ENCODE measurements around the gene GLIPR2. TPM values are rescaled to one million over a fixed set of nuclear protein-coding genes. Genes with fewer than 3 reads are reported as not detected.
A peak's percentile ranks its signal among the peaks of the same experiment; 100 is the strongest.

Gene GLIPR2
- total RNA-seq, 4 donors from 2014 or later, result 3.2 to 8.8 (median 5.6) TPM

DNA sequence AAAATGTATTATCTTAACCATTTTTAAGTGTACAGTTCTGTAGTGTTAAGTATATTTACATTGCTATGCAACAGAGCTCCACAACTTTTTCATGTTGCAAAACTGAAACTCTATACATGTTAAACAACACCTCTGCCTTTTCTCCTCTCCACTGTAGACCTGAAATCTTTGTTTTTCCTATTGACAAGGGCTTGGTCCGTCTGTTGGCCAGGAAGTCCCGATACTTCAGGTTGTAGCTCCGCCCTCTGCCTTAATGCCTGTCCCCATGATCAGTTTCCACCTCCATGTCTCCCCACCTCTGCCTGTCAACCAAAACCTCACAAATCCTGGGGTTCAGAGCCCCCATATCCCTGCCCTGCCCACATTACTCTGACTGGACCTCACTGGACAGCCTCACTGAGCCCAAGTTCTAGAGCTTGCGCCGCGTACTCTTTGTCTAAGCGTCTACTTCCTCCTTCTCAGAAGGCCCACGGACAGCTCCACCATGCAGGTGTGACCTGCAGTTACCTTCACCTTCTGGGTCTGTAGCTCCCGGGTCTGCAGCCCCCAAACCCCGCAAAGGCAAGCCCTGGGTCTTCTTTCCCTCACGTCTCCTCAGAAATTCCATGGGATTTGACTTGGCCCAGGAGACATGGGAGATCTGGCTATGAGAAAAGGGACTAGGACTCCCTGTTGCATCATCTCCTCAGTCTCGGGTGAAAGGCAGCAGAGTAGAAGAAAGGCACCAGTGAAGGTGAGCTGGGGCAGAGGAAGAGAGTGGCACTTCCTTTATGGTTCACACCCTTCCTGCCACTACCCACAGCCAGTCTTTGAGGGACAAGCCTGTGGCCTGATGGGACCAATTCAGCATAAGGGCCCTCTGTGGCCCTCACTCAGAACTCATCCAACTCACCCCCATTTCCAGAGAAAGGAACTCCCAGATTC is 8.0 kb downstream of the GLIPR2 start:
- Histone ChIP-seq H3K27ac (no peak overlapping the region), H3K4me3 (no peak overlapping the region), H3K27me3 (no peaks in the 10 kb centered on the region), H3K9me3 (no peaks in the 10 kb centered on the region), H3K4me1 (peaks cover 53% of the 10 kb centered on the region), H3K36me3 (no peaks in the 10 kb centered on the region)
- 86% methylated on average over 12 of the region's 12 CpGs for WGBS
- no peak for TF ChIP-seq POLR2AphosphoS5 (IDR thresholded peaks at IDR 0.05)
- no peak for TF ChIP-seq POLR2A (IDR thresholded peaks at IDR 0.05)
- TF ChIP-seq EP300 (IDR thresholded peaks at IDR 0.05), result no peak
- TF ChIP-seq, protein P1, sequence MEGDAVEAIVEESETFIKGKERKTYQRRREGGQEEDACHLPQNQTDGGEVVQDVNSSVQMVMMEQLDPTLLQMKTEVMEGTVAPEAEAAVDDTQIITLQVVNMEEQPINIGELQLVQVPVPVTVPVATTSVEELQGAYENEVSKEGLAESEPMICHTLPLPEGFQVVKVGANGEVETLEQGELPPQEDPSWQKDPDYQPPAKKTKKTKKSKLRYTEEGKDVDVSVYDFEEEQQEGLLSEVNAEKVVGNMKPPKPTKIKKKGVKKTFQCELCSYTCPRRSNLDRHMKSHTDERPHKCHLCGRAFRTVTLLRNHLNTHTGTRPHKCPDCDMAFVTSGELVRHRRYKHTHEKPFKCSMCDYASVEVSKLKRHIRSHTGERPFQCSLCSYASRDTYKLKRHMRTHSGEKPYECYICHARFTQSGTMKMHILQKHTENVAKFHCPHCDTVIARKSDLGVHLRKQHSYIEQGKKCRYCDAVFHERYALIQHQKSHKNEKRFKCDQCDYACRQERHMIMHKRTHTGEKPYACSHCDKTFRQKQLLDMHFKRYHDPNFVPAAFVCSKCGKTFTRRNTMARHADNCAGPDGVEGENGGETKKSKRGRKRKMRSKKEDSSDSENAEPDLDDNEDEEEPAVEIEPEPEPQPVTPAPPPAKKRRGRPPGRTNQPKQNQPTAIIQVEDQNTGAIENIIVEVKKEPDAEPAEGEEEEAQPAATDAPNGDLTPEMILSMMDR (IDR thresholded peaks at IDR 0.05), result no peak
- no peak for DNase-seq (ENCODE audit: low spot score in 2 of 2)

DNA sequence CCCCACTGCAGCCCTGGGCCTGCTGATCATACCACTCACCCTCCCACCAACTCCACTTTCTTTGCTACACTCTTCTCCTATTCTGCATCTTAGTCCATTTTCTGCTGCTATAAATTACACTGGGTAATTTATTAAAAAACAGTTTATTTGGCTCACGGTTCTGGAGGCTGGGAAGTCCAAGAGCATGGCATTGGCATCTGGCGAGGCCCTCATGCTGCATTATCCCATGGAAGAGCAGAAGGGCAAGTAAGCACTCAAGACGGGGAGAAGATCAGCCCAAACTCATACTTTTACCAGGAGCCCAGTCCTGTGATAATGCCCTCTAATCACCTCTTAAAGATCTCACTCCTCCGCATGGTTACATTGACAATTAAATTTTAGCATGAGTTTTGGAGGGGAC is 9.4 kb downstream of the GLIPR2 start:
- TF ChIP-seq, protein P1 (IDR thresholded peaks at IDR 0.05), result no peak
- no peak for TF ChIP-seq EP300 (IDR thresholded peaks at IDR 0.05)
- no peak for TF ChIP-seq POLR2AphosphoS5 (IDR thresholded peaks at IDR 0.05)
- TF ChIP-seq POLR2A (IDR thresholded peaks at IDR 0.05), result no peak
- DNase-seq (ENCODE audit: low spot score in 2 of 2), result no peak
- Histone ChIP-seq H3K27me3 (no peaks in the 10 kb centered on the region), H3K9me3 (no peaks in the 10 kb centered on the region), H3K4me3 (no peak overlapping the region), H3K27ac (no peak overlapping the region), H3K36me3 (no peaks in the 10 kb centered on the region), H3K4me1 (peaks cover 50% of the 10 kb centered on the region)
- 100% methylated on average over 4 of the region's 4 CpGs for WGBS

DNA sequence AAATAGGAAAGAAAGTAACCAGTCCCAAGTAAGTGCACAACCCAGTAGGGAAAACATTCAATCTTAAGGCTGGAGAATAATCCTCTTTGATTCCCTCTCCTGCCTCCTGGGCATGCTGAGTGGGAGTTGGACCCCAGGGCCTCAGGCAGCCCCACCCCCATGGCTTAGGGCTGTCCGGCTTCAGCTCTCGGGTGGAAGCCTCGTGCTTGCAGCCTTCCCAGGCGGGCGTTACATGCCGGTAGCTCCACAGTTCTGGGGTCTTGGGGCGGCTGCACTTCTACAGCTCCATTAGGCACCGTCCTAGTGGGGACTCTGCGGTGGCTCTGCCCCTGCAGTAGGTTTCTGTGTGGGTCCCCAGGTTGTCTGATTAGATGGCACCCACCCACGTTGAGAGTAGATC is 10.1 kb downstream of the GLIPR2 start:
- DNase-seq (ENCODE audit: low spot score in 2 of 2), result no peak
- no peak overlapping the region for H3K4me3 ChIP-seq
- H3K27me3 ChIP-seq, result no peaks in the 10 kb centered on the region
- H3K27ac ChIP-seq, result no peak overlapping the region
- H3K36me3 ChIP-seq, result no peaks in the 10 kb centered on the region
- TF ChIP-seq, protein P1 (IDR thresholded peaks at IDR 0.05), result no peak
- TF ChIP-seq POLR2A (IDR thresholded peaks at IDR 0.05) (no peak), POLR2AphosphoS5 (IDR thresholded peaks at IDR 0.05) (no peak), EP300 (IDR thresholded peaks at IDR 0.05) (no peak)
- WGBS, result 84% methylated on average over 7 of the region's 10 CpGs
- H3K9me3 ChIP-seq, result no peaks in the 10 kb centered on the region
- H3K4me1 ChIP-seq, result peaks cover 50% of the 10 kb centered on the region

DNA sequence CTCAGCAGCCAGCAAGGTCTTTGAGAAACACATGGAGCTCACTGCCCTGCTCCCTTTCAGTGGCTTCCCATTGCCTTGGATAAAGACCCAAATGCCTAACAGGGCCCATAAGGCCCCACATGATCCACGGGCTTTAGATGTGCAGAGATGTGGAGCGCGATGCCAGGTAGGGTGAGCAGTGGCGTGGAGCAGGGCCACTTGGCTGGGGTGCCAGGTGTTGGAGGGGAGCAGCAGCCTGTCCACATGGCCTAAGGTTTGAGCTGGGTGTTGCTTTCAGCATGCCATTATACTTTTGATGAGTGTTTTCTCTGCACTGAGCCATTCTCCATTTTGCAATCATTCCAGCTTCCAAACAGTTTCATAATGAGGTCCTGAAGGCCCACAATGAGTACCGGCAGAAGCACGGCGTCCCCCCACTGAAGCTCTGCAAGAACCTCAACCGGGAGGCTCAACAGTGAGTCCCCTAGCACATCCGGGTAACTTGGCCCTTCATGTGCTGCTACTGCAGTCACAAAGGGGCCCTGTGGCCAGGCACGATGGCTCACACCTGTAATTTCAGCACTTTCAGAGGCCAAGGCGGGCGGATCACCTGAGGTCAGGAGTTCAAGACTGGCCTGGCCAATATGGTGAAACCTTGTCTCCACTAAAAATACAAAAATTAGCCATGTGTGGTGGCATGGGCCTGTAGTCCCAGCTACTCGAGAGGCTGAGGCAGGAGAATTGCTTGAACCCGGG is 11.1 kb downstream of the GLIPR2 start:
- Histone ChIP-seq H3K9me3 (no peaks in the 10 kb centered on the region), H3K27me3 (no peaks in the 10 kb centered on the region), H3K27ac (peak overlapping the region; percentile 35), H3K36me3 (no peaks in the 10 kb centered on the region), H3K4me1 (peaks cover 43% of the 10 kb centered on the region), H3K4me3 (no peak overlapping the region)
- no peak for TF ChIP-seq POLR2AphosphoS5 (IDR thresholded peaks at IDR 0.05)
- TF ChIP-seq, protein P1 (IDR thresholded peaks at IDR 0.05), result no peak
- TF ChIP-seq EP300 (IDR thresholded peaks at IDR 0.05), result no peak
- no peak for TF ChIP-seq POLR2A (IDR thresholded peaks at IDR 0.05)
- DNase-seq (ENCODE audit: low spot score in 2 of 2), result no peak
- WGBS, result 92% methylated on average over 14 of the region's 14 CpGs
